GM12874 (cell line): Measurements from ENCODE around the gene STAMBP.

Experiments used
- CTCF ChIP-seq: IDR thresholded peaks from 2 replicates; pipeline ENCODE4 v1.5.1; 2011; ENCODE audit warnings: low read depth, mild to moderate bottlenecking, control low read depth, low read length, moderate library complexity; ENCODE audit not compliant: insufficient read depth

The STAMBP gene

GRCh38 chr2:73877071-73877802, 48.5 kb downstream of the STAMBP start:
- no peak for TF ChIP-seq CTCF

- TF ChIP-seq CTCF, result no peak
Measured at GRCh38 chr2:73885406-73885805, 56.6 kb downstream of the STAMBP start.

- TF ChIP-seq CTCF, result no peak
Measured at GRCh38 chr2:73886357-73886756, 57.6 kb downstream of the STAMBP start.

DNA sequence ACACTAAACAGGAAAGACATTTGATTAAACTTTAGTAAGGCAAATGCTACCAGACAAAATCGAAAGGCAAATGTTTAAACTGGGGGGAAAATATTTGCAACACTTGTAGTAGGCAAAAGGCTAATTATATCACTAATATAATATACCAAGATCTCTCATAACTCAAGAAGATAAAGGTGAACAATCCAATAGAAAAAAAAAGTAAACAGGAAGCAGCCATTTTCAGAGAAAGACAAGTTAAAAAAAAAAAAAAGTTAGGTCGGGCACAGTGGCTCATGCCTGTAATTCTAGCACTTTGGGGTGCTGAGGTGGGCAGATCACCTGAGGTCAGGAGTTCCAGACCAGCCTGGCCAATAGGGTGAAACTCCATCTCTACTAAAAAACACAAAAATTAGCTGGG, 59.6 kb downstream of the STAMBP start:
- TF ChIP-seq CTCF, result no peak

DNA sequence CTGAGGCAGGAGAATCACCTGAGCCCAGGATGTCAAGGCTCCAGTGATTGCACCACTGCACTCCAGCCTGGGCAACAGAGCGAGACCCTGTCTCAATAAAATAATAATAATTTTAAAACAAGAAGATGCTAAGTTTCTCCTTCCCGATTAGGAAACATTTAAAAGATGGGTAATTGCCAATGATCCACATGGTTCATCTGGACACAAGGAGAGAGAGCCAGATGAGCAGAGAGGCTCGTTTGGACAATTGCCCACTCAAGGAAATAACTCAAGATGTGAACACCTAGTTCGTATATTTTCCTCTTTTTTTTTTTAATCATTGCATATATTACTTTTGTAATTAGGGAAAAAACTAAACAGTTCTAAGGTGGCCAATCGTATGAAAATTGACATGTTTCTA, 60.4 kb downstream of the STAMBP start:
- no peak for TF ChIP-seq CTCF

DNA sequence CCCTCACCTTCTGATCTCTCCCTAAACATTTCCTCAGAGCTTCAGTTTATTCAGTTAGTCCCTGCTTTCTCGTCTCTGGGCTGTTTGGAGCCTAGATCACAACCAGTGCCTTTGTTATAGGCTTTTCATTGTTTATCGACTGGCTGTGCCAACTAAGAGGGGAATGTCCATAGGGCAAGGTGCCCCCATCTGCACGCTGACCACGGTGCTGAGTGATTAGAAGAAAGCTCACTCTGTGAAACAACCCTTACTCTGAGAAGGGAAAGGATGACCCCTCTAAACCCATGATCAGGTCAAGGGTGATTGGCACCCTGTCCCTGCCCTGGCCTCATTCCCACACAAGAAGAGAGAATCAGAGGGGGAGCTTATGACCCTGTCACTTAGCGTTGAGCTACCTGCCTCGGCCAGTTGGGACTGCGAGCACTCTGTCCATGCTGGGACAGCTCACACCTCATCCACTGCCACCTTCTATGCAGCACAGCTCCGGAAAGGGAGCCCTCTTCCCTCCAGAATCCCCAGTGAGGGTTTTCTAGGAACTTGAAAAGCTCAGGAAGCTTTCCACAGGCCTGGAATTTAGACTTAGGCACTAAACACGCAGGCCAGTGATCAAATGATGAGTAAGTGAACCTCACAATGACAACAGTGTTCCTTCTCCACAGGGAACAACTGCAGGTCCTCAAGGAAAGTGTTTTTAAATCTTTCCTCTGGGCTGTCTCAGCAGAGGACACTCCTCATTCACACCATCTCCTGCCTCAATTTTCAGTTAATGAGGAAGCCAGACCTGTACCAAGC, 61.7 kb downstream of the STAMBP start:
- no peak for TF ChIP-seq CTCF

DNA sequence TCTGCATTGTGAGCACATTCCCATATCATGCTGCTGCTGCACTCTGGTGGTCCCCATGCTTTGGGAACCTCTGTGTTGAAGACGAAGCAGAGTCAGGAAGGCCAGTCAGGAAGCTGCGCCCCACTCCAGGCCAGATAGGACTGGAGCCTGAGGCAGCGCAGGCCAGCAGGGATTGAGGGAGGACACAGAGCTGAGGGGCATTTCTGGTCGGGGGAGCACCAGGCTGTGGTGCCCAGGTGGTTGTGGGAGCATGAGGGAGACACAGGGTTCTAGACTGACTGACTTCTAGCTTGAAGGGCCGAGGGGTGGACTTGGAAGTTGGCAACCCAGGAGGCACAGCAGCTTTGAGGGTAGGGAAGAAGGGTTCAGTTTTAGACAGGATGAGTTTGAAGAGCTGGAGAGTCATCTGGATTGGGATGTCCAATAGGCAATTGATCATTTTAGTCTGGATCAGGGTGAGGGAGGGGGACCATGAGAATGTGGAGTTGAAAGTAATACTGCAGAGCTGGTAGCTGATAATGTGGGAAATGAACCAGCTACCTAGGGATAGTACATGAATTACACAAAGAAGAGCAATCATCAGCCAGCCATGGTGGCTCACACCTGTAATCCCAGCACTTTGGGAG, 62.6 kb downstream of the STAMBP start:
- no peak for TF ChIP-seq CTCF
